ENCODE data around the gene SLC38A10. TPM values are rescaled to one million over a fixed set of nuclear protein-coding genes. Genes with fewer than 3 reads are reported as not detected.

SLC38A10 gene
- polyA plus RNA-seq, 6 donors from 2014 or later = 44.0 to 82.0 (median 51.0) TPM

- no peaks in the 10 kb centered on the region for H3K9me3 Mint-ChIP-seq
- peaks cover 28 to 49% (median 39%) of the 10 kb centered on the region in 3 donors for H3K4me1 Mint-ChIP-seq
- H3K27ac Mint-ChIP-seq = peak overlapping the region; percentile 44 to 86 (median 59)
- DNase-seq = no peak
- peak overlapping the region; percentile 79 to 98 (median 94) for H3K4me3 Mint-ChIP-seq
- ATAC-seq (ENCODE audit: low read depth in 2 of 2) = no peak
- no peaks in the 10 kb centered on the region for H3K27me3 Mint-ChIP-seq
- no peaks in the 10 kb centered on the region for H3K36me3 Mint-ChIP-seq
Observed at GRCh38 chr17:81237591-81238489, 57.3 kb downstream of the SLC38A10 start.

- ATAC-seq (ENCODE audit: low read depth in 2 of 2) = no peak
Observed at GRCh38 chr17:81236784-81237183, 58.3 kb downstream of the SLC38A10 start.

GRCh38 chr17:81235822-81236740, 59.0 kb downstream of the SLC38A10 start:
- H3K36me3 Mint-ChIP-seq = peaks cover 0 to 2% of the 10 kb centered on the region in 2 donors
- H3K27me3 Mint-ChIP-seq = no peaks in the 10 kb centered on the region
- no peak for ATAC-seq (ENCODE audit: low read depth in 2 of 2)
- peaks cover 20 to 37% (median 34%) of the 10 kb centered on the region in 3 donors for H3K4me1 Mint-ChIP-seq
- H3K9me3 Mint-ChIP-seq = no peaks in the 10 kb centered on the region
- H3K27ac Mint-ChIP-seq = no peak overlapping the region
- peak overlapping the region in 5 of 8 donors; percentile 16 to 78 (median 41) for H3K4me3 Mint-ChIP-seq
- DNase-seq = no peak

More at GRCh38 chr17:81236784-81237183, 58.3 kb downstream of the SLC38A10 start:
- no peaks in the 10 kb centered on the region for H3K27me3 Mint-ChIP-seq
- H3K4me3 Mint-ChIP-seq = peak overlapping the region in 5 of 8 donors; percentile 35 to 97 (median 88)
- no peaks in the 10 kb centered on the region for H3K36me3 Mint-ChIP-seq
- peaks cover 24 to 43% (median 37%) of the 10 kb centered on the region in 3 donors for H3K4me1 Mint-ChIP-seq
- no peak for DNase-seq
- H3K9me3 Mint-ChIP-seq = no peaks in the 10 kb centered on the region
- peak overlapping the region in 1 of 6 donors; percentile 86 for H3K27ac Mint-ChIP-seq

- no peaks in the 10 kb centered on the region for H3K9me3 Mint-ChIP-seq
- H3K27me3 Mint-ChIP-seq = no peaks in the 10 kb centered on the region
- H3K4me3 Mint-ChIP-seq = peak overlapping the region in 3 of 8 donors; percentile 11 to 81 (median 16)
- H3K36me3 Mint-ChIP-seq = peaks cover 0 to 8% of the 10 kb centered on the region in 2 donors
- DNase-seq (no peak), ATAC-seq (ENCODE audit: low read depth in 2 of 2) (no peak)
- peaks cover 23 to 34% (median 32%) of the 10 kb centered on the region in 3 donors for H3K4me1 Mint-ChIP-seq
- no peak overlapping the region for H3K27ac Mint-ChIP-seq
Observed at GRCh38 chr17:81234940-81235821, 59.9 kb downstream of the SLC38A10 start.

- Mint-ChIP-seq H3K9me3 (no peaks in the 10 kb centered on the region), H3K36me3 (peaks cover 0 to 15% of the 10 kb centered on the region in 2 donors), H3K27ac (no peak overlapping the region), H3K4me3 (peak overlapping the region in 2 of 8 donors; percentile 71 to 81), H3K4me1 (peaks cover 30 to 35% (median 35%) of the 10 kb centered on the region in 3 donors), H3K27me3 (no peaks in the 10 kb centered on the region)
- no peak for DNase-seq
- ATAC-seq (ENCODE audit: low read depth in 2 of 2) = no peak
Observed at GRCh38 chr17:81234506-81234855, 60.6 kb downstream of the SLC38A10 start.

- H3K27ac Mint-ChIP-seq = no peak overlapping the region
- no peaks in the 10 kb centered on the region for H3K27me3 Mint-ChIP-seq
- ATAC-seq (ENCODE audit: low read depth in 2 of 2) = no peak
- H3K4me3 Mint-ChIP-seq = no peak overlapping the region
- DNase-seq = no peak
- peaks cover 0 to 17% of the 10 kb centered on the region in 2 donors for H3K36me3 Mint-ChIP-seq
- peaks cover 31 to 36% (median 35%) of the 10 kb centered on the region in 3 donors for H3K4me1 Mint-ChIP-seq
- no peaks in the 10 kb centered on the region for H3K9me3 Mint-ChIP-seq
Observed at GRCh38 chr17:81233811-81234505, 61.1 kb downstream of the SLC38A10 start.

GRCh38 chr17:81233316-81233715, 61.8 kb downstream of the SLC38A10 start:
- no peaks in the 10 kb centered on the region for H3K9me3 Mint-ChIP-seq
- H3K27ac Mint-ChIP-seq = no peak overlapping the region
- ATAC-seq (ENCODE audit: low read depth in 2 of 2) (no peak), DNase-seq (no peak)
- H3K4me1 Mint-ChIP-seq = peaks cover 31 to 38% (median 36%) of the 10 kb centered on the region in 3 donors
- no peaks in the 10 kb centered on the region for H3K27me3 Mint-ChIP-seq
- H3K4me3 Mint-ChIP-seq = no peak overlapping the region
- peaks cover 0 to 17% of the 10 kb centered on the region in 2 donors for H3K36me3 Mint-ChIP-seq

- Mint-ChIP-seq H3K36me3 (peaks cover 0 to 17% of the 10 kb centered on the region in 2 donors), H3K27me3 (no peaks in the 10 kb centered on the region)
Observed at GRCh38 chr17:81232616-81233241, 62.4 kb downstream of the SLC38A10 start.

GRCh38 chr17:81231766-81232581, 63.1 kb downstream of the SLC38A10 start:
- peaks cover 0 to 17% of the 10 kb centered on the region in 2 donors for H3K36me3 Mint-ChIP-seq
- no peak for DNase-seq

More at GRCh38 chr17:81232616-81233241, 62.4 kb downstream of the SLC38A10 start:
- no peak for ATAC-seq (ENCODE audit: low read depth in 2 of 2)
- no peaks in the 10 kb centered on the region for H3K9me3 Mint-ChIP-seq
- no peak overlapping the region for H3K4me3 Mint-ChIP-seq
- H3K4me1 Mint-ChIP-seq = peaks cover 30 to 38% (median 35%) of the 10 kb centered on the region in 3 donors
- DNase-seq = no peak
- H3K27ac Mint-ChIP-seq = no peak overlapping the region

GRCh38 chr17:81231121-81231645, 63.9 kb downstream of the SLC38A10 start:
- H3K36me3 Mint-ChIP-seq = peaks cover 0 to 17% of the 10 kb centered on the region in 2 donors
- no peak for ATAC-seq (ENCODE audit: low read depth in 2 of 2)
- no peak for DNase-seq
- H3K9me3 Mint-ChIP-seq = no peaks in the 10 kb centered on the region
- peaks cover 29 to 36% (median 29%) of the 10 kb centered on the region in 3 donors for H3K4me1 Mint-ChIP-seq
- H3K27me3 Mint-ChIP-seq = no peaks in the 10 kb centered on the region
- peak overlapping the region in 1 of 6 donors; percentile 53 for H3K27ac Mint-ChIP-seq
- peak overlapping the region in 1 of 8 donors; percentile 63 for H3K4me3 Mint-ChIP-seq

More at GRCh38 chr17:81231766-81232581, 63.1 kb downstream of the SLC38A10 start:
- H3K9me3 Mint-ChIP-seq = no peaks in the 10 kb centered on the region
- no peak overlapping the region for H3K4me3 Mint-ChIP-seq
- no peak overlapping the region for H3K27ac Mint-ChIP-seq
- H3K27me3 Mint-ChIP-seq = no peaks in the 10 kb centered on the region
- ATAC-seq (ENCODE audit: low read depth in 2 of 2) = no peak
- peaks cover 29 to 38% (median 32%) of the 10 kb centered on the region in 3 donors for H3K4me1 Mint-ChIP-seq

Data from naive B cell (primary cell).